Stimulated activated CD4-positive, alpha-beta T cell treated with anti-CD3 and anti-CD28 coated beads, Interleukin-2, amount 100 ng/mL, for 24 hours (primary cell): Measurements from ENCODE around the gene MRPL12.

ENCODE experiments used
- DNase-seq, 2 donors: peaks; one replicate each; pipeline ENCODE4 v3.0.0-alpha.2; 2020

MRPL12 gene

GRCh38 chr17:81741594-81742452 lies 38.7 kb downstream of the MRPL12 start:
- DNase-seq: no peak
